Measurements from ENCODE around the gene KRTAP7-1.

The KRTAP7-1 gene

DNA sequence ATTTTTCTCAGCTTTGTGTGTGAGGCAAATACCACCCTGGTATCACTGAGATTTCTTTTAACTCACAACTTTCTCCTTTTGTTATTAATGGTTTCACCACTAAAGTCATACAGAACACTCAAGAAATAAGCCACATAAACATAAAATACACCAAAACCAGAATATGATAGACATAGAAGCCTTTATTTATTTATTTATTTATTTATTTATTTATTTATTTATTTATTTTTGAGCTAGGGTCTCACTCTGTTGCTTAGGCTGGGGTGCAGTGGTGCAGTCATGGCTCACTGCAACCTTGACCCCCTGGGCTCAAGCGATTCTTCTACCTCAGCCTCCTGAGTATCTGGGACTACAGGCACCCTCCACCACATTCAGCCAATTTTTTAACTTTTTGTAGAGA lies 29.0 kb downstream of the KRTAP7-1 start:
- H2AFZ ChIP-seq (ENCODE audit: low read depth, low read length), result no peak overlapping the region
- H3K79me2 ChIP-seq (ENCODE audit: insufficient read depth, low read length), result no peaks in the 10 kb centered on the region
- no peak overlapping the region for H3K9ac ChIP-seq (ENCODE audit: low read depth, low read length)
- H3K4me1 ChIP-seq (ENCODE audit: insufficient read depth, low read length), result no peaks in the 10 kb centered on the region
- H3K27me3 ChIP-seq (ENCODE audit: insufficient read depth, low read length, poor library complexity), result no peaks in the 10 kb centered on the region
- H3K27ac ChIP-seq (ENCODE audit: low read length), result no peak overlapping the region
- no peak overlapping the region for H3K4me2 ChIP-seq (ENCODE audit: insufficient read depth, low read length)
- H3K36me3 ChIP-seq (ENCODE audit: insufficient read depth, low read length), result no peaks in the 10 kb centered on the region
- no peaks in the 10 kb centered on the region for H4K20me1 ChIP-seq (ENCODE audit: insufficient read depth, low read length)
- ATAC-seq (ENCODE audit: insufficient read depth, low read depth), result no peak
- DNase-seq, result no peak
- no peaks in the 10 kb centered on the region for H3K9me3 ChIP-seq (ENCODE audit: insufficient read depth, low read length, severe bottlenecking)
- H3K4me3 ChIP-seq (ENCODE audit: low read depth in 1 of 2, low read length in 2 of 2), result no peak overlapping the region
- no peak for TF ChIP-seq CTCF (IDR thresholded peaks at IDR 0.05; ENCODE audit: borderline replicate concordance, extremely low read depth, low read length, poor library complexity, severe bottlenecking)
- no peak for TF ChIP-seq EZH2 (IDR thresholded peaks at IDR 0.05; ENCODE audit: borderline replicate concordance, low read depth, low read length, severe bottlenecking)

GRCh38 chr21:30793581-30794314 lies 35.8 kb downstream of the KRTAP7-1 start:
- H3K4me2 ChIP-seq (ENCODE audit: insufficient read depth, low read length), result no peak overlapping the region
- no peaks in the 10 kb centered on the region for H3K79me2 ChIP-seq (ENCODE audit: insufficient read depth, low read length)
- no peak overlapping the region for H3K4me3 ChIP-seq (ENCODE audit: low read depth in 1 of 2, low read length in 2 of 2)
- H3K4me1 ChIP-seq (ENCODE audit: insufficient read depth, low read length), result no peaks in the 10 kb centered on the region
- no peaks in the 10 kb centered on the region for H3K36me3 ChIP-seq (ENCODE audit: insufficient read depth, low read length)
- no peaks in the 10 kb centered on the region for H4K20me1 ChIP-seq (ENCODE audit: insufficient read depth, low read length)
- H3K9me3 ChIP-seq (ENCODE audit: insufficient read depth, low read length, severe bottlenecking), result no peaks in the 10 kb centered on the region
- DNase-seq (no peak), ATAC-seq (ENCODE audit: insufficient read depth, low read depth) (no peak)
- TF ChIP-seq EZH2 (IDR thresholded peaks at IDR 0.05; ENCODE audit: borderline replicate concordance, low read depth, low read length, severe bottlenecking) (no peak), CTCF (IDR thresholded peaks at IDR 0.05; ENCODE audit: borderline replicate concordance, extremely low read depth, low read length, poor library complexity, severe bottlenecking) (no peak)
- peaks cover 4% of the 10 kb centered on the region for H3K27me3 ChIP-seq (ENCODE audit: insufficient read depth, low read length, poor library complexity)
- H2AFZ ChIP-seq (ENCODE audit: low read depth, low read length), result no peak overlapping the region
- H3K27ac ChIP-seq (ENCODE audit: low read length), result no peak overlapping the region
- H3K9ac ChIP-seq (ENCODE audit: low read depth, low read length), result no peak overlapping the region

DNA sequence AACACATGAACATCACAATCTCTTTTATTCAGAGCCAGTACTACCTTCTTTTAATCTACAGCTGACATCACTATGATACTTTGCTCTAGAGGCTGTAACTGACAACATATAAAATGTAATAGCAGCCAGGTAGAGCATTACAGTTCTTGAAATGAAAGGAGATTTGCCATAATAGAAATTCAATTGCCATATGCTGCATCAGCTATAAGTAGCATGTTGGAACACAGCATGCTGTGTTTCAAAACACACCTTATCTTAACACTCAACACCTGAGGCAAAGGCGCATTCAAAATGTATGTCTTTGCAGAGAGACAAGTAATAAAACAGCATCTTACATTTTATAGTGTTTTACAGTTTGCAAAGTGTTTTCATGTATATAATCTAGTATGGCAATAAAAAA lies 50.3 kb downstream of the KRTAP7-1 start:
- TF ChIP-seq CTCF (IDR thresholded peaks at IDR 0.05; ENCODE audit: borderline replicate concordance, extremely low read depth, low read length, poor library complexity, severe bottlenecking) (no peak), EZH2 (IDR thresholded peaks at IDR 0.05; ENCODE audit: borderline replicate concordance, low read depth, low read length, severe bottlenecking) (no peak)
- no peaks in the 10 kb centered on the region for H4K20me1 ChIP-seq (ENCODE audit: insufficient read depth, low read length)
- no peaks in the 10 kb centered on the region for H3K79me2 ChIP-seq (ENCODE audit: insufficient read depth, low read length)
- H3K36me3 ChIP-seq (ENCODE audit: insufficient read depth, low read length), result no peaks in the 10 kb centered on the region
- H3K9me3 ChIP-seq (ENCODE audit: insufficient read depth, low read length, severe bottlenecking), result no peaks in the 10 kb centered on the region
- ATAC-seq (ENCODE audit: insufficient read depth, low read depth), result no peak
- DNase-seq, result no peak
- H3K27me3 ChIP-seq (ENCODE audit: insufficient read depth, low read length, poor library complexity), result peaks cover 2% of the 10 kb centered on the region
- H3K4me3 ChIP-seq (ENCODE audit: low read depth in 1 of 2, low read length in 2 of 2), result no peak overlapping the region
- no peak overlapping the region for H3K9ac ChIP-seq (ENCODE audit: low read depth, low read length)
- no peak overlapping the region for H3K27ac ChIP-seq (ENCODE audit: low read length)
- no peak overlapping the region for H3K4me2 ChIP-seq (ENCODE audit: insufficient read depth, low read length)
- H3K4me1 ChIP-seq (ENCODE audit: insufficient read depth, low read length), result no peaks in the 10 kb centered on the region
- H2AFZ ChIP-seq (ENCODE audit: low read depth, low read length), result no peak overlapping the region

All from DND-41 (cell line).